IMR-90 (cell line): ENCODE measurements around the gene PRKN. TPM values are rescaled to one million over a fixed set of nuclear protein-coding genes. Genes with fewer than 3 reads are reported as not detected.

Experiments
- ATAC-seq: fragments of 200-7000 bp; cut with Tn5 transposase; 2 replicates; pipeline ENCODE4 v1.9.1; 2020; ENCODE audit warnings: low read depth, mild to moderate bottlenecking, moderate library complexity
- BruUV-seq: library from RNA; stranded (reverse); fragments of 400-500 nt; replicated peaks from 2 replicates; lab custom pipeline; 2021; lab: Mats Ljungman, UMichigan
- CTCF ChIA-PET: fragments of 300-600 bp; formaldehyde crosslinking; extraction: SDS; loops from one replicate; lab custom pipeline; 2021; ENCODE audit warnings: antibody characterized with exemption; lab: Yijun Ruan, JAX
- POLR2A ChIA-PET: fragments of 300-600 bp; sonication (Branson Sonifier 250); formaldehyde crosslinking; loops from one replicate; lab custom pipeline; 2022; ENCODE audit warnings: antibody characterized with exemption; ENCODE audit not compliant: unreplicated experiment; lab: Charles Lee
- DNase-seq: peaks from one replicate; pipeline ENCODE4 v3.0.0; 2013
- H2AFZ ChIP-seq: replicated peaks from 2 replicates; pipeline ENCODE3; 2013; ENCODE audit warnings: low read length, mild to moderate bottlenecking; ENCODE audit not compliant: poor library complexity
- H2AK5ac ChIP-seq: 2 replicates; pipeline ENCODE4 v1.6.1; 2013; ENCODE audit warnings: low read depth, low read length, inconsistent platforms
- H2AK9ac ChIP-seq: replicated peaks from 2 replicates; pipeline ENCODE3; 2013; ENCODE audit warnings: mild to moderate bottlenecking, low read depth, low read length, moderate library complexity; ENCODE audit not compliant: poor library complexity
- H2BK120ac ChIP-seq: 2 replicates; pipeline ENCODE4 v1.6.1; 2013; ENCODE audit warnings: low read depth, low read length, inconsistent platforms
- H2BK15ac ChIP-seq: 3 replicates; pipeline ENCODE4 v1.6.1; 2013; ENCODE audit warnings: low read depth, low read length, inconsistent platforms
- H2BK20ac ChIP-seq: 2 replicates; pipeline ENCODE4 v1.6.1; 2013; ENCODE audit warnings: low read depth, mild to moderate bottlenecking, inconsistent platforms, low read length, moderate library complexity
- H2BK5ac ChIP-seq: 2 replicates; pipeline ENCODE4 v1.6.1; 2013; ENCODE audit warnings: mild to moderate bottlenecking, low read depth, low read length, inconsistent platforms; ENCODE audit not compliant: poor library complexity, severe bottlenecking
- H3K14ac ChIP-seq: replicated peaks from 2 replicates; pipeline ENCODE4 v1.6.1; 2013; ENCODE audit warnings: low read depth, low read length, inconsistent platforms
- H3K18ac ChIP-seq: 2 replicates; pipeline ENCODE4 v1.6.1; 2013; ENCODE audit warnings: low read depth, low read length, control low read depth
- H3K23ac ChIP-seq: 2 replicates; pipeline ENCODE4 v1.6.1; 2013; ENCODE audit warnings: low read depth, low read length, inconsistent platforms
- H3K27ac ChIP-seq: 2 replicates; pipeline ENCODE4 v1.5.1; 2013; ENCODE audit warnings: mild to moderate bottlenecking, control low read depth, low read length; ENCODE audit not compliant: insufficient read depth
- H3K27me3 ChIP-seq: 2 replicates; pipeline ENCODE4 v1.6.1; 2013; ENCODE audit warnings: low read length; ENCODE audit not compliant: control insufficient read depth, insufficient read depth
- H3K36me3 ChIP-seq: 2 replicates; pipeline ENCODE4 v1.6.1; 2013; ENCODE audit warnings: low read length, mixed read lengths; ENCODE audit not compliant: control insufficient read depth, insufficient read depth
- H3K4ac ChIP-seq: 2 replicates; pipeline ENCODE4 v1.6.1; 2013; ENCODE audit warnings: low read depth, low read length, inconsistent platforms
- H3K4me1 ChIP-seq: 2 replicates; pipeline ENCODE4 v1.6.1; 2013; ENCODE audit warnings: low read length, mixed read lengths; ENCODE audit not compliant: control insufficient read depth, insufficient read depth
- H3K4me2 ChIP-seq: 2 replicates; pipeline ENCODE4 v1.6.1; 2013; ENCODE audit warnings: low read depth, mild to moderate bottlenecking, control low read depth, low read length, moderate library complexity
- H3K4me3 ChIP-seq: 2 replicates; pipeline ENCODE4 v1.5.1; 2013; ENCODE audit warnings: low read depth, mild to moderate bottlenecking, control low read depth, low read length, moderate library complexity; ENCODE audit not compliant: insufficient read depth
- H3K56ac ChIP-seq: 2 replicates; pipeline ENCODE4 v1.6.1; 2013; ENCODE audit warnings: low read length, inconsistent platforms; ENCODE audit not compliant: insufficient read depth; ENCODE audit errors: extremely low read depth
- H3K79me1 ChIP-seq, 2 experiments: 2 replicates each; pipeline ENCODE4 v1.6.1; 2013; ENCODE audit warnings: low read length in 2 of 2, inconsistent platforms in 1 of 2, low read depth in 1 of 2
- H3K9ac ChIP-seq: 2 replicates; pipeline ENCODE4 v1.6.1; 2013; ENCODE audit warnings: low read depth, low read length, control low read depth
- H3K9me1 ChIP-seq: 2 replicates; pipeline ENCODE4 v1.6.1; 2013; ENCODE audit warnings: low read length, inconsistent platforms; ENCODE audit not compliant: insufficient read depth
- H3K9me3 ChIP-seq: 2 replicates; pipeline ENCODE4 v1.6.1; 2013; ENCODE audit warnings: low read length; ENCODE audit not compliant: control insufficient read depth, insufficient read depth
- H4K20me1 ChIP-seq: 2 replicates; pipeline ENCODE4 v1.6.1; 2013; ENCODE audit warnings: low read length, inconsistent platforms; ENCODE audit not compliant: insufficient read depth
- H4K5ac ChIP-seq: 2 replicates; pipeline ENCODE4 v1.6.1; 2013; ENCODE audit warnings: mild to moderate bottlenecking, low read depth, low read length, control low read depth
- H4K8ac ChIP-seq, 2 experiments: 2 replicates each; pipeline ENCODE4 v1.6.1; 2013; ENCODE audit warnings: low read depth in 2 of 2, low read length in 2 of 2, control low read depth in 1 of 2, inconsistent platforms in 1 of 2
- H4K91ac ChIP-seq: 2 replicates; pipeline ENCODE4 v1.6.1; 2013; ENCODE audit warnings: low read depth, low read length, inconsistent platforms; ENCODE audit not compliant: insufficient read depth
- BHLHE40 ChIP-seq: fragments of 150-350 bp; IDR thresholded peaks from 2 replicates; pipeline ENCODE4 v1.6.1; 2016; ENCODE audit warnings: mild to moderate bottlenecking, low read depth, low read length
- CEBPB ChIP-seq: IDR thresholded peaks from 2 replicates; pipeline ENCODE4 v1.6.1; 2012; ENCODE audit warnings: low read depth, low read length, improper control_type of control experiment
- CHD1 ChIP-seq: IDR thresholded peaks from 2 replicates; pipeline ENCODE4 v1.6.1; 2012; ENCODE audit warnings: low read depth, low read length, improper control_type of control experiment
- FOS ChIP-seq: fragments of 150-350 bp; IDR thresholded peaks from 2 replicates; pipeline ENCODE4 v1.6.1; 2016; ENCODE audit warnings: low read depth, low read length
- MAFK ChIP-seq: IDR thresholded peaks from 2 replicates; pipeline ENCODE4 v1.6.1; 2012; ENCODE audit warnings: low read depth, low read length, improper control_type of control experiment
- MAZ ChIP-seq: IDR thresholded peaks from 2 replicates; pipeline ENCODE4 v1.6.1; 2012; ENCODE audit warnings: low read depth, mild to moderate bottlenecking, low read length, improper control_type of control experiment, moderate library complexity, borderline replicate concordance
- MXI1 ChIP-seq: IDR thresholded peaks from 2 replicates; pipeline ENCODE4 v1.6.1; 2012; ENCODE audit warnings: low read depth, mild to moderate bottlenecking, low read length, moderate library complexity, borderline replicate concordance
- NFE2L2 ChIP-seq: fragments of 150-350 bp; IDR thresholded peaks from 2 replicates; pipeline ENCODE4 v1.6.1; 2016; ENCODE audit warnings: low read depth, mild to moderate bottlenecking, low read length
- RAD21 ChIP-seq: IDR thresholded peaks from 2 replicates; pipeline ENCODE4 v1.6.1; 2012; ENCODE audit warnings: low read length, improper control_type of control experiment
- RCOR1 ChIP-seq: IDR thresholded peaks from 2 replicates; pipeline ENCODE4 v1.6.1; 2012; ENCODE audit warnings: mild to moderate bottlenecking, low read length, improper control_type of control experiment; ENCODE audit not compliant: insufficient replicate concordance
- RFX5 ChIP-seq: IDR thresholded peaks from 2 replicates; pipeline ENCODE4 v1.8.0; 2012; ENCODE audit warnings: low read depth, mild to moderate bottlenecking, low read length, moderate library complexity
- WGBS, 2 experiments: methylation state at CpG; one replicate each; pipeline versions ENCODE4 v1.1.5 to v1.1.7; 2013; ENCODE audit warnings: missing lambda C conversion rate in 2 of 2; ENCODE audit not compliant: insufficient read length in 1 of 2; ENCODE audit errors: extremely low coverage in 2 of 2; 5-methylcytosine and 5-hydroxymethylcytosine counted together
- dilution Hi-C: fragments of 300-500 bp; cut with HindIII; formaldehyde crosslinking; loops from one replicate; pipeline ENCODE4 v1.14.3; 2018; ENCODE audit warnings: low sequenced_read_pairs; ENCODE audit not compliant: unreplicated experiment
- in situ Hi-C: fragments of 300-500 bp; cut with MboI; formaldehyde crosslinking; loops from 3 replicates; pipeline ENCODE4 v1.14.3; 2019; ENCODE audit warnings: low sequenced_read_pairs, inconsistent platforms, mixed read lengths
- intact Hi-C: fragments of 100-400 bp; cut with micrococcal nuclease; formaldehyde crosslinking; loops from 2 replicates; pipeline ENCODE4 v1.10.0; 2022
- polyA plus RNA-seq, 3 experiments: library from polyadenylated mRNA; depleted of rRNA; stranded (reverse); fragments of >200 nt; gene quantifications; 2 replicates each; pipeline ENCODE4 v1.2.3, GENCODE V29; 2012; ENCODE audit warnings: low replicate concordance in 1 of 3
- total RNA-seq: library from RNA; depleted of rRNA; stranded (reverse); fragments of >200 nt; gene quantifications from 2 replicates; pipeline ENCODE4 v1.2.3, GENCODE V29; 2012
- TF ChIP-seq, protein P1 (sequence below): conservative IDR thresholded peaks from 2 replicates; pipeline ENCODE4 v1.5.1; 2012; ENCODE audit warnings: mild to moderate bottlenecking, low read depth, low read length, improper control_type of control experiment
- TF ChIP-seq, protein P2 (sequence below): fragments of 150-350 bp; IDR thresholded peaks from 2 replicates; pipeline ENCODE4 v1.6.1; 2017; ENCODE audit warnings: mild to moderate bottlenecking, antibody characterized with exemption, low read length, low read depth
- TF ChIP-seq, protein P3 (sequence below): fragments of 150-350 bp; IDR thresholded peaks from 2 replicates; pipeline ENCODE4 v1.6.1; 2016; ENCODE audit warnings: low read depth, mild to moderate bottlenecking, low read length, moderate library complexity, borderline replicate concordance

Gene PRKN
- total and polyA plus RNA-seq, 2 of the 4 experiments (the other 2 are of a cell fraction) = 0.15 to 0.18 TPM

- no TSS peak for BruUV-seq
- H3K9me1 ChIP-seq = no peaks in the 10 kb centered on the region
- H3K27me3 ChIP-seq = no peaks in the 10 kb centered on the region
- H2BK20ac ChIP-seq = no peak overlapping the region
- no peak overlapping the region for H4K5ac ChIP-seq
- no peak overlapping the region for H3K56ac ChIP-seq
- no peak overlapping the region for H4K8ac ChIP-seq
- ChIA-PET POLR2A (no interaction called here), CTCF (no interaction called here)
- H3K27ac ChIP-seq = no peak overlapping the region
- H3K18ac ChIP-seq = no peak overlapping the region
- no peak overlapping the region for H2BK15ac ChIP-seq
- H4K91ac ChIP-seq = no peak overlapping the region
- no peak overlapping the region for H3K4ac ChIP-seq
- TF ChIP-seq NFE2L2 = no peak
- no peak for TF ChIP-seq RCOR1
- no peak for TF ChIP-seq RFX5
- TF ChIP-seq MAZ = no peak
- TF ChIP-seq CHD1 = no peak
- no peak for TF ChIP-seq RAD21
- no peak for TF ChIP-seq MAFK
- TF ChIP-seq, protein P1, sequence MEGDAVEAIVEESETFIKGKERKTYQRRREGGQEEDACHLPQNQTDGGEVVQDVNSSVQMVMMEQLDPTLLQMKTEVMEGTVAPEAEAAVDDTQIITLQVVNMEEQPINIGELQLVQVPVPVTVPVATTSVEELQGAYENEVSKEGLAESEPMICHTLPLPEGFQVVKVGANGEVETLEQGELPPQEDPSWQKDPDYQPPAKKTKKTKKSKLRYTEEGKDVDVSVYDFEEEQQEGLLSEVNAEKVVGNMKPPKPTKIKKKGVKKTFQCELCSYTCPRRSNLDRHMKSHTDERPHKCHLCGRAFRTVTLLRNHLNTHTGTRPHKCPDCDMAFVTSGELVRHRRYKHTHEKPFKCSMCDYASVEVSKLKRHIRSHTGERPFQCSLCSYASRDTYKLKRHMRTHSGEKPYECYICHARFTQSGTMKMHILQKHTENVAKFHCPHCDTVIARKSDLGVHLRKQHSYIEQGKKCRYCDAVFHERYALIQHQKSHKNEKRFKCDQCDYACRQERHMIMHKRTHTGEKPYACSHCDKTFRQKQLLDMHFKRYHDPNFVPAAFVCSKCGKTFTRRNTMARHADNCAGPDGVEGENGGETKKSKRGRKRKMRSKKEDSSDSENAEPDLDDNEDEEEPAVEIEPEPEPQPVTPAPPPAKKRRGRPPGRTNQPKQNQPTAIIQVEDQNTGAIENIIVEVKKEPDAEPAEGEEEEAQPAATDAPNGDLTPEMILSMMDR = no peak
- TF ChIP-seq BHLHE40 = no peak
- TF ChIP-seq MXI1 = no peak
- TF ChIP-seq, protein P2, sequence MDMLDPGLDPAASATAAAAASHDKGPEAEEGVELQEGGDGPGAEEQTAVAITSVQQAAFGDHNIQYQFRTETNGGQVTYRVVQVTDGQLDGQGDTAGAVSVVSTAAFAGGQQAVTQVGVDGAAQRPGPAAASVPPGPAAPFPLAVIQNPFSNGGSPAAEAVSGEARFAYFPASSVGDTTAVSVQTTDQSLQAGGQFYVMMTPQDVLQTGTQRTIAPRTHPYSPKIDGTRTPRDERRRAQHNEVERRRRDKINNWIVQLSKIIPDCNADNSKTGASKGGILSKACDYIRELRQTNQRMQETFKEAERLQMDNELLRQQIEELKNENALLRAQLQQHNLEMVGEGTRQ = no peak
- no peak for TF ChIP-seq FOS
- TF ChIP-seq, protein P3, sequence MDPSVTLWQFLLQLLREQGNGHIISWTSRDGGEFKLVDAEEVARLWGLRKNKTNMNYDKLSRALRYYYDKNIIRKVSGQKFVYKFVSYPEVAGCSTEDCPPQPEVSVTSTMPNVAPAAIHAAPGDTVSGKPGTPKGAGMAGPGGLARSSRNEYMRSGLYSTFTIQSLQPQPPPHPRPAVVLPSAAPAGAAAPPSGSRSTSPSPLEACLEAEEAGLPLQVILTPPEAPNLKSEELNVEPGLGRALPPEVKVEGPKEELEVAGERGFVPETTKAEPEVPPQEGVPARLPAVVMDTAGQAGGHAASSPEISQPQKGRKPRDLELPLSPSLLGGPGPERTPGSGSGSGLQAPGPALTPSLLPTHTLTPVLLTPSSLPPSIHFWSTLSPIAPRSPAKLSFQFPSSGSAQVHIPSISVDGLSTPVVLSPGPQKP = no peak
- TF ChIP-seq CEBPB = no peak
- H3K23ac ChIP-seq = no peak overlapping the region
- H3K4me2 ChIP-seq = no peak overlapping the region
- no peak overlapping the region for H3K9ac ChIP-seq
- ATAC-seq (no peak), DNase-seq (no peak)
- dilution Hi-C loops = no loop called here
- H2AK5ac ChIP-seq = no peak overlapping the region
- H3K4me3 ChIP-seq = no peak overlapping the region
- H3K79me1 ChIP-seq = no peaks in the 10 kb centered on the region
- H3K4me1 ChIP-seq = no peaks in the 10 kb centered on the region
- no peak overlapping the region for H2BK120ac ChIP-seq
- no peaks in the 10 kb centered on the region for H3K36me3 ChIP-seq
- no CpG with 5 or more reads among the region's 1 CpG for WGBS, 2 experiments
- no peaks in the 10 kb centered on the region for H3K9me3 ChIP-seq
- no peaks in the 10 kb centered on the region for H4K20me1 ChIP-seq
- no peak overlapping the region for H3K14ac ChIP-seq
- in situ Hi-C loops = loop anchor here (25.0 kb wide), 1 partner anchor 1325 kb away; no protein-coding TSS in a partner anchor
- H2AFZ ChIP-seq = no peak overlapping the region
- intact Hi-C loops = no loop called here
- no peak overlapping the region for H2AK9ac ChIP-seq
- no peak overlapping the region for H2BK5ac ChIP-seq
Observed at GRCh38 chr6:162736961-162737360, 9.4 kb upstream of the PRKN start.
